GM12878 (cell line): ENCODE data around the gene ZNF581.

ENCODE experiments used
- ASH2L ChIP-seq: fragments of 300-600, 200-600 bp; sonication (generic); IDR thresholded peaks from 2 replicates; pipeline ENCODE4 v1.6.1; 2017; ENCODE audit warnings: low read depth, mild to moderate bottlenecking, borderline replicate concordance
- CHD1 ChIP-seq: IDR thresholded peaks from 2 replicates; pipeline ENCODE4 v1.6.1; 2012; ENCODE audit warnings: low read depth, low read length, improper control_type of control experiment
- EP300 ChIP-seq, 2 experiments: fragments of 150-350 bp in 1 of 2; IDR thresholded peaks; 2 replicates each; pipeline ENCODE4 v1.6.1; 2011 to 2012; ENCODE audit warnings: low read depth in 2 of 2, low read length in 2 of 2, borderline replicate concordance in 1 of 2, improper control_type of control experiment in 1 of 2, inconsistent platforms in 1 of 2; ENCODE audit not compliant: control insufficient read depth in 1 of 2
- MEF2A ChIP-seq: IDR thresholded peaks from 2 replicates; pipeline ENCODE4 v1.6.1; 2011; ENCODE audit warnings: low read depth, mild to moderate bottlenecking, low read length, moderate library complexity; ENCODE audit not compliant: insufficient read depth
- NFYA ChIP-seq: IDR thresholded peaks from 2 replicates; pipeline ENCODE4 v1.6.1; 2011; ENCODE audit warnings: low read depth, mild to moderate bottlenecking, low read length, improper control_type of control experiment, borderline replicate concordance
- NR2C2 ChIP-seq: IDR thresholded peaks from 2 replicates; pipeline ENCODE4 v1.6.1; 2011; ENCODE audit warnings: borderline replicate concordance, low read depth; ENCODE audit not compliant: control insufficient read depth, insufficient read length
- POLR2AphosphoS5 ChIP-seq: IDR thresholded peaks from 2 replicates; pipeline ENCODE4 v1.6.1; 2011; ENCODE audit warnings: mild to moderate bottlenecking, low read length, inconsistent platforms
- TCF3 ChIP-seq: IDR thresholded peaks from 2 replicates; pipeline ENCODE4 v1.6.1; 2012; ENCODE audit warnings: low read depth, mild to moderate bottlenecking, low read length, borderline replicate concordance; ENCODE audit not compliant: insufficient read depth
- TF ChIP-seq, protein P1 (sequence below): IDR thresholded peaks from 2 replicates; pipeline ENCODE4 v1.6.1; 2012; ENCODE audit warnings: improper control_type of control experiment, low read depth, low read length; ENCODE audit not compliant: insufficient replicate concordance
- TF ChIP-seq, protein P2 (sequence below), 3 experiments: IDR thresholded peaks in 2 of 3; conservative IDR thresholded peaks in 1 of 3; 2 replicates each; pipeline ENCODE4 v1.5.1; 2011; ENCODE audit warnings: low read depth in 3 of 3, low read length in 3 of 3, mild to moderate bottlenecking in 3 of 3, control low read depth in 2 of 3, moderate library complexity in 2 of 3, inconsistent platforms in 1 of 3, mixed read lengths in 1 of 3; ENCODE audit not compliant: control insufficient read depth in 2 of 3, insufficient read depth in 1 of 3; ENCODE audit errors: extremely low read depth in 1 of 3
- TF ChIP-seq, protein P3 (sequence below): fragments of 450-650 bp; IDR thresholded peaks from 2 replicates; pipeline ENCODE4 v1.6.1; 2016; ENCODE audit warnings: mild to moderate bottlenecking, moderate library complexity, borderline replicate concordance
- TF ChIP-seq, protein P4 (sequence below): IDR thresholded peaks from 2 replicates; pipeline ENCODE4 v1.6.1; 2011; ENCODE audit warnings: low read depth, low read length, improper control_type of control experiment, borderline replicate concordance

DNA sequence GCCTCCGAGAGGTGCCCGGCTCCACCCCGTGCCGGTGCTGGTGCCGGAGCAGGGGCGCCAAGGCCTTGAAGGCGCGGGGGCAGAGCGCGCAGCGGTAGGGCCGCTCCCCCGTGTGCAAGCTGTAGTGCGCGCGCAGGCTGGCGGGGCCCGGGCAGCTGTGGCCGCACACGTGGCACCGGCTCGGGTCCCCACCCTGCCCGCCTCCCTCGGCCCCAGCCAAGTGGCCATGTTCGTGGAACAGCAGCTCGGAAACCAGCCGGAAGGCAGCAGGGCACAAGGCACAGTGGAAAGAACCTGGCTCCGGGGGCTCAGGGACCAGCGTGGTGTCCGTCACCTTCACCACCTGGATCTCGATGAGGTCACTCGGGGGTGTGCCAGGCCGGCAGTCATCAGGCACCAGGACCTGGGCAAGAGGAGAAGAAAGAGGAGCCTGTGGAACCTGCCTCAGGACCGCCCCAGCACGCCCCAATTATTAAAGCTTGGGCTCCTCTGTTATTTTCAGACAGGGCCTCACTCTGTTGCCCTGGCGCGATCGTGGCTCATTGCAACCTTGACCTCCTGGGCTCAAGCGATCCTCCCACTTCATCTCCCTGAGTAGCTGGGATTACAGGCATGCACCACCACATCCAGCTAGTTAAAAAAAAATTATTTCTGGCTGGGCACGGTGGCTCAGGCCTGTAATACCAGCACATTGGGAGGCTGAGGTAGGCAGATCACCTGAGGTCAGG, 21.0 kb upstream of the ZNF581 start:
- TF ChIP-seq CHD1 (no peak), TCF3 (no peak), POLR2AphosphoS5 (no peak), NR2C2 (no peak), MEF2A (no peak), EP300 (IDR thresholded peaks at IDR 0.05; ENCODE audit: borderline replicate concordance in 1 of 2, control insufficient read depth in 1 of 2, low read depth in 2 of 2, low read length in 2 of 2) (no peak), ASH2L (no peak), NFYA (no peak)
- TF ChIP-seq, protein P1, sequence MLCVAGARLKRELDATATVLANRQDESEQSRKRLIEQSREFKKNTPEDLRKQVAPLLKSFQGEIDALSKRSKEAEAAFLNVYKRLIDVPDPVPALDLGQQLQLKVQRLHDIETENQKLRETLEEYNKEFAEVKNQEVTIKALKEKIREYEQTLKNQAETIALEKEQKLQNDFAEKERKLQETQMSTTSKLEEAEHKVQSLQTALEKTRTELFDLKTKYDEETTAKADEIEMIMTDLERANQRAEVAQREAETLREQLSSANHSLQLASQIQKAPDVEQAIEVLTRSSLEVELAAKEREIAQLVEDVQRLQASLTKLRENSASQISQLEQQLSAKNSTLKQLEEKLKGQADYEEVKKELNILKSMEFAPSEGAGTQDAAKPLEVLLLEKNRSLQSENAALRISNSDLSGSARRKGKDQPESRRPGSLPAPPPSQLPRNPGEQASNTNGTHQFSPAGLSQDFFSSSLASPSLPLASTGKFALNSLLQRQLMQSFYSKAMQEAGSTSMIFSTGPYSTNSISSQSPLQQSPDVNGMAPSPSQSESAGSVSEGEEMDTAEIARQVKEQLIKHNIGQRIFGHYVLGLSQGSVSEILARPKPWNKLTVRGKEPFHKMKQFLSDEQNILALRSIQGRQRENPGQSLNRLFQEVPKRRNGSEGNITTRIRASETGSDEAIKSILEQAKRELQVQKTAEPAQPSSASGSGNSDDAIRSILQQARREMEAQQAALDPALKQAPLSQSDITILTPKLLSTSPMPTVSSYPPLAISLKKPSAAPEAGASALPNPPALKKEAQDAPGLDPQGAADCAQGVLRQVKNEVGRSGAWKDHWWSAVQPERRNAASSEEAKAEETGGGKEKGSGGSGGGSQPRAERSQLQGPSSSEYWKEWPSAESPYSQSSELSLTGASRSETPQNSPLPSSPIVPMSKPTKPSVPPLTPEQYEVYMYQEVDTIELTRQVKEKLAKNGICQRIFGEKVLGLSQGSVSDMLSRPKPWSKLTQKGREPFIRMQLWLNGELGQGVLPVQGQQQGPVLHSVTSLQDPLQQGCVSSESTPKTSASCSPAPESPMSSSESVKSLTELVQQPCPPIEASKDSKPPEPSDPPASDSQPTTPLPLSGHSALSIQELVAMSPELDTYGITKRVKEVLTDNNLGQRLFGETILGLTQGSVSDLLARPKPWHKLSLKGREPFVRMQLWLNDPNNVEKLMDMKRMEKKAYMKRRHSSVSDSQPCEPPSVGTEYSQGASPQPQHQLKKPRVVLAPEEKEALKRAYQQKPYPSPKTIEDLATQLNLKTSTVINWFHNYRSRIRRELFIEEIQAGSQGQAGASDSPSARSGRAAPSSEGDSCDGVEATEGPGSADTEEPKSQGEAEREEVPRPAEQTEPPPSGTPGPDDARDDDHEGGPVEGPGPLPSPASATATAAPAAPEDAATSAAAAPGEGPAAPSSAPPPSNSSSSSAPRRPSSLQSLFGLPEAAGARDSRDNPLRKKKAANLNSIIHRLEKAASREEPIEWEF: no peak
- TF ChIP-seq, protein P2, sequence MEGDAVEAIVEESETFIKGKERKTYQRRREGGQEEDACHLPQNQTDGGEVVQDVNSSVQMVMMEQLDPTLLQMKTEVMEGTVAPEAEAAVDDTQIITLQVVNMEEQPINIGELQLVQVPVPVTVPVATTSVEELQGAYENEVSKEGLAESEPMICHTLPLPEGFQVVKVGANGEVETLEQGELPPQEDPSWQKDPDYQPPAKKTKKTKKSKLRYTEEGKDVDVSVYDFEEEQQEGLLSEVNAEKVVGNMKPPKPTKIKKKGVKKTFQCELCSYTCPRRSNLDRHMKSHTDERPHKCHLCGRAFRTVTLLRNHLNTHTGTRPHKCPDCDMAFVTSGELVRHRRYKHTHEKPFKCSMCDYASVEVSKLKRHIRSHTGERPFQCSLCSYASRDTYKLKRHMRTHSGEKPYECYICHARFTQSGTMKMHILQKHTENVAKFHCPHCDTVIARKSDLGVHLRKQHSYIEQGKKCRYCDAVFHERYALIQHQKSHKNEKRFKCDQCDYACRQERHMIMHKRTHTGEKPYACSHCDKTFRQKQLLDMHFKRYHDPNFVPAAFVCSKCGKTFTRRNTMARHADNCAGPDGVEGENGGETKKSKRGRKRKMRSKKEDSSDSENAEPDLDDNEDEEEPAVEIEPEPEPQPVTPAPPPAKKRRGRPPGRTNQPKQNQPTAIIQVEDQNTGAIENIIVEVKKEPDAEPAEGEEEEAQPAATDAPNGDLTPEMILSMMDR (IDR thresholded peaks at IDR 0.05 in 2 of 3, conservative IDR thresholded peaks at IDR 0.05 in 1 of 3; ENCODE audit: control insufficient read depth in 2 of 3, extremely low read depth in 1 of 3, insufficient read depth in 1 of 3, low read depth in 3 of 3, low read length in 3 of 3): no peak
- TF ChIP-seq, protein P3, sequence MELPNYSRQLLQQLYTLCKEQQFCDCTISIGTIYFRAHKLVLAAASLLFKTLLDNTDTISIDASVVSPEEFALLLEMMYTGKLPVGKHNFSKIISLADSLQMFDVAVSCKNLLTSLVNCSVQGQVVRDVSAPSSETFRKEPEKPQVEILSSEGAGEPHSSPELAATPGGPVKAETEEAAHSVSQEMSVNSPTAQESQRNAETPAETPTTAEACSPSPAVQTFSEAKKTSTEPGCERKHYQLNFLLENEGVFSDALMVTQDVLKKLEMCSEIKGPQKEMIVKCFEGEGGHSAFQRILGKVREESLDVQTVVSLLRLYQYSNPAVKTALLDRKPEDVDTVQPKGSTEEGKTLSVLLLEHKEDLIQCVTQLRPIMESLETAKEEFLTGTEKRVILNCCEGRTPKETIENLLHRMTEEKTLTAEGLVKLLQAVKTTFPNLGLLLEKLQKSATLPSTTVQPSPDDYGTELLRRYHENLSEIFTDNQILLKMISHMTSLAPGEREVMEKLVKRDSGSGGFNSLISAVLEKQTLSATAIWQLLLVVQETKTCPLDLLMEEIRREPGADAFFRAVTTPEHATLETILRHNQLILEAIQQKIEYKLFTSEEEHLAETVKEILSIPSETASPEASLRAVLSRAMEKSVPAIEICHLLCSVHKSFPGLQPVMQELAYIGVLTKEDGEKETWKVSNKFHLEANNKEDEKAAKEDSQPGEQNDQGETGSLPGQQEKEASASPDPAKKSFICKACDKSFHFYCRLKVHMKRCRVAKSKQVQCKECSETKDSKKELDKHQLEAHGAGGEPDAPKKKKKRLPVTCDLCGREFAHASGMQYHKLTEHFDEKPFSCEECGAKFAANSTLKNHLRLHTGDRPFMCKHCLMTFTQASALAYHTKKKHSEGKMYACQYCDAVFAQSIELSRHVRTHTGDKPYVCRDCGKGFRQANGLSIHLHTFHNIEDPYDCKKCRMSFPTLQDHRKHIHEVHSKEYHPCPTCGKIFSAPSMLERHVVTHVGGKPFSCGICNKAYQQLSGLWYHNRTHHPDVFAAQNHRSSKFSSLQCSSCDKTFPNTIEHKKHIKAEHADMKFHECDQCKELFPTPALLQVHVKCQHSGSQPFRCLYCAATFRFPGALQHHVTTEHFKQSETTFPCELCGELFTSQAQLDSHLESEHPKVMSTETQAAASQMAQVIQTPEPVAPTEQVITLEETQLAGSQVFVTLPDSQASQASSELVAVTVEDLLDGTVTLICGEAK: no peak
- TF ChIP-seq, protein P4, sequence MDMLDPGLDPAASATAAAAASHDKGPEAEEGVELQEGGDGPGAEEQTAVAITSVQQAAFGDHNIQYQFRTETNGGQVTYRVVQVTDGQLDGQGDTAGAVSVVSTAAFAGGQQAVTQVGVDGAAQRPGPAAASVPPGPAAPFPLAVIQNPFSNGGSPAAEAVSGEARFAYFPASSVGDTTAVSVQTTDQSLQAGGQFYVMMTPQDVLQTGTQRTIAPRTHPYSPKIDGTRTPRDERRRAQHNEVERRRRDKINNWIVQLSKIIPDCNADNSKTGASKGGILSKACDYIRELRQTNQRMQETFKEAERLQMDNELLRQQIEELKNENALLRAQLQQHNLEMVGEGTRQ: no peak
